ENCODE data around the gene CDHR4. TPM values are rescaled to one million over a fixed set of nuclear protein-coding genes. Genes with fewer than 3 reads are reported as not detected.

Gene CDHR4
- total and polyA plus RNA-seq, 9 of the 15 experiments (the other 6 are each of a cell fraction or from before 2014, with no cell fraction given) = 0.21 TPM; not detected in 8

- peak; percentile 60 for TF ChIP-seq CHD1 (IDR thresholded peaks at IDR 0.05; ENCODE audit: low read length)
- peak; percentile 5; the same call in 1 of the 2 replicates for TF ChIP-seq PML (IDR thresholded peaks at IDR 0.05; ENCODE audit: low read length)
- TF ChIP-seq NFRKB (IDR thresholded peaks at IDR 0.05; ENCODE audit: low read depth) = no peak
- TF ChIP-seq CCAR2 (IDR thresholded peaks at IDR 0.05; ENCODE audit: low read depth, low read length) = no peak
- no peak for TF ChIP-seq NFE2 (IDR thresholded peaks at IDR 0.05; ENCODE audit: low read depth)
- no peak for TF ChIP-seq SMARCB1 (IDR thresholded peaks at IDR 0.05; ENCODE audit: insufficient read length, low read depth)
- no peak for TF ChIP-seq BDP1 (IDR thresholded peaks at IDR 0.05; ENCODE audit: insufficient read depth, insufficient read length)
- 0 out of 2 replicates have a peak, but pooled peaks have one; percentile 13 for TF ChIP-seq SOX6 (IDR thresholded peaks at IDR 0.05)
- no peak for TF ChIP-seq DMBX1 (CRISPR knock-in tag; IDR thresholded peaks at IDR 0.05; ENCODE audit: borderline replicate concordance)
- no peak for TF ChIP-seq ZBTB43 (CRISPR knock-in tag; IDR thresholded peaks at IDR 0.05)
- no peak for TF ChIP-seq ZBTB8A (IDR thresholded peaks at IDR 0.05; ENCODE audit: partially characterized antibody)
- no peak for TF ChIP-seq ZNF436 (CRISPR knock-in tag; IDR thresholded peaks at IDR 0.05)
- no peak for TF ChIP-seq ZNF583 (CRISPR knock-in tag; IDR thresholded peaks at IDR 0.05)
- TF ChIP-seq SPI1 (IDR thresholded peaks at IDR 0.05; ENCODE audit: borderline replicate concordance, low read depth, low read length) = peak; percentile 55; the same call in 1 of the 2 replicates
- no peak for TF ChIP-seq COPS2 (conservative IDR thresholded peaks at IDR 0.05)
- no peak for TF ChIP-seq MEF2D (tag; conservative IDR thresholded peaks at IDR 0.05; ENCODE audit: low read depth)
- TF ChIP-seq ZNF444 (CRISPR knock-in tag; IDR thresholded peaks at IDR 0.05) = no peak
- TF ChIP-seq NR1H2 (CRISPR knock-in tag; IDR thresholded peaks at IDR 0.05) = peak; percentile 59; the same call in 1 of the 2 replicates
- no peak; a peak in 1 of 4 replicates for TF ChIP-seq MNT (conservative IDR thresholded peaks at IDR 0.05)
- TF ChIP-seq ATF7 (IDR thresholded peaks at IDR 0.05) = no peak
- TF ChIP-seq KLF1 (tag; IDR thresholded peaks at IDR 0.05) = no peak
- no peak for TF ChIP-seq SAFB2 (IDR thresholded peaks at IDR 0.05; ENCODE audit: borderline replicate concordance, low read depth, low read length, severe bottlenecking)
- TF ChIP-seq NELFE (IDR thresholded peaks at IDR 0.05; ENCODE audit: insufficient read depth, insufficient read length) = no peak
- no peak for TF ChIP-seq VEZF1 (CRISPR knock-in tag; IDR thresholded peaks at IDR 0.05)
- TF ChIP-seq DACH1 (IDR thresholded peaks at IDR 0.05; ENCODE audit: partially characterized antibody) = no peak
- TF ChIP-seq RUNX1 (IDR thresholded peaks at IDR 0.05; ENCODE audit: low read depth) = no peak
- TF ChIP-seq ZNF507 (tag; conservative IDR thresholded peaks at IDR 0.05) = no peak
Observed at GRCh38 chr3:49785565-49786356, 13.9 kb downstream of the CDHR4 start (continued).
